GM19025 (cell line): ENCODE data around the gene TTC39C.

Source experiments
- ATAC-seq: cut with Tn5 transposase; IDR thresholded peaks from one replicate; pipeline ENCODE4 v1.9.1; 2021; ENCODE audit warnings: mild to moderate bottlenecking, low read depth, moderate library complexity; ENCODE audit not compliant: unreplicated experiment

The TTC39C gene

DNA sequence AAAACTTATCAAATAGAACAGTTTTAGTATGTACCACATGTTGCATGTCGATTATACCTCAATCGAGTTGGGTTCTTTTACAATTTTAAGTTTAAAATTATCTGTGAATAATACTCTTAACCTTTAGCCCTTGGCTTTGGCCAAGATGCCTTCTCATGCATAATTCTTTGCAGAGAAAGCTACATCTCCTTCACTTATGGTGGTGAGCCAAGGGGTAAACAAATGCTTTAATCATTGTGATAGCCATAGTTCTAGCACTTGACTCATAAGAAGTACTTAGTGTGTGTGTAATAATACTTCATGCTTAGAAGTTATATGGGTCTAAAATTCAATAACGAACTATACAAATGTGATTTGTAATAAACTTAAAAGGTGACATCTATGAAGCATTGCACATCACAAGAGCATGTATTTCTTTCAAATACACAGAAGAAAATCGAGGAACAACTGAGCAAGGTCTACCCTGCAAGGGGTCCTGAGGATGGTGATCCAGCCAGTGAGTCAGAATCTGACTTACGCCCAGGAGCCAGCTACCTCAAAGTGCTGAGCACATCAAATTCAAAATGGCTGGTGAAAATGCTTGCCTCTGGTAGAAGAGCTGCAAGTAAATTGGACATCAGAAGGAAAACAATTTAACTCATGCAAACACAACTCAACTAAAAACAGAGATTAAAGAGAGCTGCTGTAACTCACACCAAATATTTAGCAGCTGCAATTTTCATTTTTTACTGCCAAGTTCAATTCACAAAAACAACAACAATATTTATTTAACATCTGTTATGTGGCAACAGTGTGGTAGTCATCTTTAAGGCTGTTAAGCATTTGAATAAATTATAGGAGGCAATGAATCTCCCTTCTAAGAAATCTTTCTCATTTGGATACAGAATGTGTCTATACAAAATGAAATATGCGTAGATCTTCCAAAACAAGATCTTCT is 23.8 kb upstream of the TTC39C start:
- no peak for ATAC-seq

DNA sequence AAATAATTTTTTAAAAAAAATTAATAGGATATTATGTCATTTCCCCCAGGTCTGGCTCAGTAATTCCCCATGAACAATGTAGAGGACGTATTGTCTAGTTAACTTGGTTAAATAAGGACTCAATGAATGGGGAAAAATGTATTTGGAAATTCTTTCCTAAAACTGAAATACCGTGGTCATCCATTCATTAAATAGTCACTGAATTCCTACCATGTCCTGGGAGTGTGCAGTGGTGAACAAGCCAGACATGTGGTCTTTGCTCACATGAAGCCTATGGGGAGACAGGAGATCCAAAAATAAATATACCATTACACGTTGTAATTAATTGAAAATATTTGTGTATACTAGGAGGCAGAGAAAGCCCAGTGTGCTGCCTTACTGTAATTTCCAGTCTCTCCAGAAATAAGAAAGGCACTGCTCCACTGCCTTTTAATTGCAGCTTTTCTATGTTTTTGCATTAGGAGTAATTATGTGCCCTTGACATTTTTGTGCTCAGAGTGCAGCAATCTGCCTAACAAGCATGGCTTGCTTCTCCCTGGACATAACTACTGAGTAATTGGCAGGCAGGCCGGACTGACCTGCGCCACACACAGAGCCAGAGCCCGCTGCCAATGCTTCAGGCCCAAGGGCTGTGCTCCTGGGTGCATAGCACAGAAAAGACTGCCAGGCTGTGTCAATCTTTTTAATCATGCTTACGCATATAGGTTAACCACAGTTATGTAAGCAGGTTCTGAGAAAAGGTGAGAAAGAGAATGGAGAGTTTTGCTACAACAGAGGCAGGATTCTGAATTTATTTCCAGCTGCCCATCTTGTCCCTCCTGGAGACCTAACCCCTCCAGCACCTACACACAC is 22.2 kb upstream of the TTC39C start:
- ATAC-seq, result no peak

DNA sequence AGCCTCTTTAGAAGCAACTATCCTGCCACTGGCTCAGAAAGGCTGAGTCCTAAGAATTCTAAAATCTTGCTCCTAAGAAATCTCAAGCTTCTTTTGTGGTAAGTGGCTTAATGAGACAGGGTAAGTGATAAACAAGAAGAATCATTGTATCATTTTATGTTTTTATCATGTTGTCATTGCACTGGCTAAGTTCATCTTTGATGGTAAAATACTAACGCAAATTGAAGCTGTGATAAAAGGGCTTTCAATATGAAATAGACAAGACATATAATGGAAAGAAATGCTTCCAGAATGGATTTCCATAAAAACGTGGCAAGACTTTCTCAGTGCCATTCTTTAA is 21.6 kb upstream of the TTC39C start:
- no peak for ATAC-seq

DNA sequence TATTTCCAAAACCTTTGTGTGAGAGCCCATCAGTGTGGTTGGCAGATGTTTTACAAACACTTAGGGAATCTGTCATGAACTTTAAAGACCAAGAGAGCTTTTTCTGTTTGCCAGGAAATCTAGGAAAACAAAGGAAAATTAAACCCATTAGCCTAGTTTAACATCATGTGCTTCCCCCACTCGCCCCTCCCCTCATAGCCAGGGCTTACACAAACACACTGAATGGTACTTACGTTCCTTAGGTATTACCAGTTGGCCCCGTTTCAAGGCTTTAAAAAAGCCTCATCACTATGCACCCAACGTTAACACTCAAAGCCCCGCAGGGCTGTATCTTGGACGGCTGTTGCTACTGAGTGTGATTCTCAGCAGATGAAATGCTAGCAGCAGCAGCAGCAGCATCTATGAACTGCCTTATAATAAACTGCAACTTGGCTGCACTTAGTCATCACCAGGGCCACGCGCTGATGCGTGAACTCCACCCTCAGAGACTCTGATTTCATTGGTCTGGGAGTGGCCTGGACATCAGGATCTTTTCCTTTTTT is 20.1 kb upstream of the TTC39C start:
- ATAC-seq, result no peak

DNA sequence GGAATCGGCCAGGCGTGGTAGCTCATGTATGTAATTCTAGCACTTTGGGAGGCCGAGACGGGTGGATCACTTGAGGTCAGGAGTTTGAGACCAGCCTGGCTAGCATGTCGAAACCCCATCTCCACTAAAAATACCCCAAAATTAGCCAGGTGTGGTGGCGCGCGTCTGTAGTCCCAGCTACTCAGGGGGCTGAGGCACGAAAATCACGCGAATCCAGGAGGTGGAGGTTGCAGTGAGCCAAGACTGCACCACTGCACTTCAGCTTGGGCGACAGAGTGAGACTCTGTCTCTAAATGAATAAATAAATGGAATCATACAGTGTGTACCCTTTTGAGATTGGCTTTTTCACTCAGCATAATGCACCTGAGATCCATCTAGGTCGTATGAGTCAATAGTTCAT is 19.4 kb upstream of the TTC39C start:
- ATAC-seq, result no peak

DNA sequence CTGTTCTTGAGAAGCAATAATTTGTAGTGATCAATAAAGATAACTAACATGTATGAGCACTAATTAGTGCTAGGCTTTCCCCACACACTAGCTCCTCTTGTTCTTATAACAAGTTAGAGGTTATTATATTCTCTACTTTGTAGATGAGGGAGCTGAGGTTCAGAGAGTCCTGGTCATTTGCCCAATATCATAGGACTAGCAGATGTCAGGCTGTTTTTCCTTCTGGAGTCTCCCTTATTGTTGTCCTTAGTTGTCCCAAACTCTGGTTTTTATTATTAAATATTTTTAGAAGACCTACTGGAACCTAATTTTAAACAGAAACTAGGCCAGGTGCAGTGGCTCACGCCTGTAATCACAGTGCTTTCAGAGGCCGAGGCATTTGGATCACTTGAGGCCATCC is 16.5 kb upstream of the TTC39C start:
- no peak for ATAC-seq

DNA sequence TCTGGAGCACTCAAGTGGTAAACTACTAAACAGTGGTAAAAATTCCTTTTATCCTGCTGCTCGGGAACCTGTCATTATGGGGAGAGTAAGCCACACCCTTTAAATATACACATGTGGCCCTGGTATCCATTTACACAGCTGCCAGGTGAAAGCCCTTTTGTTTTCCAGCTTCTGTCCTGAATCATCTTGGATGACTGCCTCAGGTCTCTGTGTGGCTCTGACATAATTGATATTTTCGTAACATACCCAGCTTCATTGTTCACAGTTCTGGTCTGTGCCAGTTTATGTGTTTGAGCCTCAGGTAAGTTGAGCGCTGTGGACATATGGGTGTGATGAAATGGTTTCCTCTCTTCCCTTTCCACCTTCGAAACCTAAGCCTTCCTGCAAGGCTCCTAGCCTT is 15.7 kb upstream of the TTC39C start:
- no peak for ATAC-seq

DNA sequence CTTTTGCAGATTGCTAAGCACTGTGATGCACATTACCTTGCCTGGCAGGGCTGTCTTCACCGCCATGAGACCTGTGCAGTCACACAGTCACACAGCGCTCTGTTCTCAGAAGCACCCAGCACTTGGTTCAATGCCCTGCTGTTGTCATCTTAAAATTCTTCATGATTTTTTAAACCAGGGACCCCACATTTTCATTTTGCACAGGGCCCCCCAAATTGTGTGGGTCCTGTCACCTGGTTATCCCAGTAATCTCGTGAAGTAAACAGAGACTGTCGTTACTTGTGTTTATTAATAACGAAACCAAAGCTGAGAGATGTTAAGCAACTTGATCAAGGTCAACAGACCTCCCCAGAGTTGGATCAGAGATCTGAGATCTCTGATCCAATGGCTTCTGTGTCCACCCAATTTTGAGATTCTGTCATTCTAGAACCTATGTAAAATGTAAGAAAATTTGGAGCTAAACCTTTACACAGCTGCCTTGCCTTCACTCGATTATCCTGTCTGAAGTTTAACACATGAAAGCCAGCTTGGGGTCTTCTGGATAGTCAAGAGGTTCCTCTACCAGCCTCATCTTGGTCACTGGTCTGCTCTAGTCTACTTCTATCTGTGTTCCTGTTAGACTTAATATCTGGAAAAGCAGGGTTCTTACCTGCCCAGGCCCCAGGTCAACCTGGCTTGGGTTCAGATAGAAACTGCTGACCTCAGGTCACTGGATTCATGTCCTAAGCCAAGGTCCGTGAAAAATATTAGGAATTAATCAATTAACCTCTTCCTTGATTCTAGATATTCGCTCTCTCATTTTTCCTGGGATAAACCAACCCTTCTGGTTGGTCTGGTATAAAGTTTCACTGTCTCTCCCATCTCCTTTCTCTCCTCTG is 13.7 kb upstream of the TTC39C start:
- ATAC-seq, result no peak

DNA sequence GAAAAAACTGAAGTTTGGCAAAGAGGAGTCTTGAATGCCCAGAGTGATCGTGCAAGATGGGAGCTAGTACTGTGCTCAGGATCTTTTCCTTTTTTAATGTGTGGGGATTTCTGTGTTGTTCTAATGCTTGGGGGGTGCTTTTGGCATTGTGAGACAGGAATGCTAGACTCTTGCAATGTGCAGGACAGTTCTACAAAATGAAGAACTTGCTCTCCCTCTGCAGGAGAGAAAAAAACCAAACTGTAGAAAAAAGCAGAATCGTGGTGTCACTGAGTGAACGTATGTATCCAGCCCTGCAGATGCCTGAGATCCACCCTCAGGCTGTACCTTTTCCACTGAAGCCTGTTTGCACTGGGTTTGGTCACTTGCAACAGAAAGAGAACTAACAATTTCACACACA is 12.1 kb upstream of the TTC39C start:
- no peak for ATAC-seq

DNA sequence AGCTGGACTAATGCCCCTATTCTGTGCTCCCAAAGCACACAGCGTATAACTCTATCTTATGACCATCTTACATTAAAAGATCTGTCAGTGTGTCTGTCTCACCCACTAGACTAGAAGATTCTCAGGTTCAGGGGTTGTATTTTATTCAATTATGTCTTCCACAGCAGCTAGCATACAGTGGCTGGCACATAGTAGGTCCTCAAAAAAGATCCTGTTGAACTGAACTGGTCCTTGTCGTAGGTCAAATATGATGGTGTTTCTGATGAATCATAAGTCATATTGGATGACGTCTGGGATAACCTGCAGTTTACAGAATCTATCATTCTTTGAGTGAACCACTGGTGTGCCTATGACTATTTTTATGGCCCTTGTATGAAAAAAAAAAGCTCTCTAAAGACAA is 11.3 kb upstream of the TTC39C start:
- ATAC-seq, result no peak

DNA sequence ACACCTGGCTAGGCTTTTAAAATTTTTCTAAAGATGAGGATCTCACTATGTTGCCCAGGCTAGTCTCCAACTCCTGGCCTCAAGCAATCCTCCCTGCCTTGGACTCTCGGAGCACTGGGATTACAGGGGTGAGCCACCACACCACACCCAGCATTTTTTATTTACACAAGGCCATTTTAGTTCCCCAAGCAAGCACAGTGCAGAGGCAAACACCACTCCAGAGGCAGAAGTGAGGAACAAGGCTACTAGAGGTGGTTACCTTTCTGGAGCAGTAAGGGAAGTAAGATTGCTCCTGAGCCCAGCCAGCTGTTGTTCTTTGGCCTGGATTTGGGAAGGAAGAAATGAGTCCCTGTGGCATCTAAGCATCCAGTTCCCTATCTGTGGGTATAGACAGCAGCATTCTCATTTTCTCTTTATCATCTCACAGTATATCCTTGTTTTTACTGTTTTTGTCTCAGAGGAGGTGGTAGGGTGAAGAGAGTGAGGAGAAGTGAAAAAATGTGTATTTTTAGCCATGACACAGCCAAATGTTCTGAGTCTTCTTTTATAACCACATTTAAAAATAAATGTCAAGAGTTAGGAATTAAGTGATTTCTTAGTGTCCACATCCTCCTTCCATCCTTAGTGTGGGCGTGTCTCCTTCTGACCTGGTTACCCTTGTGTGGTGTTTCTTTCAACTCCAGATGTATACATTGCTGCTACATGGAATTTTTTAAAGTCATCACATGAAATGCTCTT is 10.5 kb upstream of the TTC39C start:
- ATAC-seq, result no peak

DNA sequence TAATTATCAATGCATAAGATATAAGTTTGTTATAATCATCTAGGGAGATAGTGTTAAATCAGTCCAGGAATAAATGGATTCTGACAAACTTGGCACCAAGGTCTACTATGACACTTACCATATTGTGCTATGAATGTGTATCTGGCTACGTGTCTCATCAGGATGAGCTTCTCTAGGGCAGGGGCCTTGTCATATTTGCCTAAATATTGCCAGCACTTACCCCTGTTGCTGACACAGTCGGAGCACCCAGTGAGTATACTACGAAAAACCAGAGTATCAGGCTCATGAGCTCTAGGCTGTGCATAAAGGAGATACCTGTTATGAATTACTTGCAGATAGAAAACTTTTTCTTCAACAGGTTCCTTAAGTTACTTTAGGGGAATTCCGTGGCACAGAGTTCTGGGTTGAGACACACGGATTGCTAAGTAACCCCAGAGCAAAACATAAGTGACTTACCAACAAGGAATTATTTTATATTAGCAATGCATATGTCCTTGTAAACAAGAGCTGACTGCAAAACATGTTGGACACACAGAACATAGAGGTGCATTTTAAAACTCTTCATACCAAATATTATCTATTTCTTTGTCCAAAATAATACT is 7.7 kb upstream of the TTC39C start:
- ATAC-seq, result no peak

DNA sequence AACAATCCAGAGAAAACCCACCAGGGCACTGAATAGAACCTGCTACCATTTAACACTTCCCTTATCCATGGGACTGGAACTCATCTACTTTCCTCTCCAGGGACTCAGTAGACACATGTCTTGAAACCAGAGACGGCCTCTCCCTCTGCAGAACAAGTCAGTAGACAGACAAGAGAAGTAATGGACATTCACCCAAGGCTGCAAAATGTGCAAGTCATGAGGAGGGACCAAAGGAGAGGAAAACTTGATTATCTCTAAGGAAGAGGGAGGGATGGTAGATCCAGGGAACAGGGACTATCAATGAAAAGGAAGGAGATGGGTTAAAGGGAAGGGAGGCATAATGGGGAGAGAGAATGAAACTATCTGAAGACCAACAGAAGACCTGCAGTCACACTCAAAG is 5.3 kb upstream of the TTC39C start:
- no peak for ATAC-seq

DNA sequence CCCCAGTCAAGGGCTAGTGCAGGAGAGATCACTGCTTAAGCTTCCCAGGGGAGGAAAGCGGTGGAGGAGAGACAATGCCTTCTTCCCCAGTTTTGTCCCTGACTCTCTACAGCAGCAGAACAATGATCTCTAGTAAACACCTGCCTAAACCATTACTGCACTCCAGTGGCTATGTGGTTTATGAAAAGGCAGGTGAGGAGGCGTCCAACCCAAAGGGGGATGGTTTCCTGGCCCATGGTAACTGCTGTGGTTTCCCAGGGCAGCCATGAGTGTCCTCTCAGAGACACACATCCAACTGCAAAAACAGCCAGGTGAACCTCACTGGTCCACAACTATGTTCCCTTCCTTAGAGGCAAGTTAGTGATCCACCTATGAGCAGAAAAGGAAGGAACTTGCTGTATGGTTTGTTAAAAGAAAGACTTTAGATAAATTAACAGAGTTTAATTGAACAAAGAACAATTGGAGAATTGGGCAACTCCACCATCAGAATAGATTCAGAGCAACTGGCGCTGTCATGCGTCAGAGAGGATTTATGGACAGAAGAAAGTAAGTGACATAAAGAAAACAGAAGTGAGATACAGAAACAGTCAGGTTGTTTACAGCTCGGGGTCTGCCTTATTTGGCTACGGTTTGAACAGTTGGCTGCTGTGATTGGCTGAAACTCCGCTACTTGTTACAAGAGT is 4.8 kb upstream of the TTC39C start:
- no peak for ATAC-seq

DNA sequence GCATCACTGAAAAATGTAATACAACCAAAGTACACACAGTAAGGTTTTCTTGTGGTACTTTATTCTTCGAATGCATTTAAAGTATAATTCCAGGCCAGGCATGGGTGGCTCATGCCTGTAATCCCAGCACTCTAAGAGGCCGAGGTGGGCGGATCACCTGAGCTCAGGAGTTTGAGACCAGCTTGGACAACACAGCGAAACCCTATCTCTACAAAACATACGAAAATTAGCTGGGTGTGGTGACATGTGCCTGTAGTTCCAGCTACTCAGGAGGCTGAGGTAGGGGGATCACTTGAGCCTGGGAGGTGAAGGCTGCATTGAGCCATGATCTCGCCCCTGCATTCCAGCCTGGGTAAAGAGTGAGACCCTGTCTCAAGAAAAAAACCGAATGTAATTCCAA is 3.9 kb upstream of the TTC39C start:
- ATAC-seq, result no peak

DNA sequence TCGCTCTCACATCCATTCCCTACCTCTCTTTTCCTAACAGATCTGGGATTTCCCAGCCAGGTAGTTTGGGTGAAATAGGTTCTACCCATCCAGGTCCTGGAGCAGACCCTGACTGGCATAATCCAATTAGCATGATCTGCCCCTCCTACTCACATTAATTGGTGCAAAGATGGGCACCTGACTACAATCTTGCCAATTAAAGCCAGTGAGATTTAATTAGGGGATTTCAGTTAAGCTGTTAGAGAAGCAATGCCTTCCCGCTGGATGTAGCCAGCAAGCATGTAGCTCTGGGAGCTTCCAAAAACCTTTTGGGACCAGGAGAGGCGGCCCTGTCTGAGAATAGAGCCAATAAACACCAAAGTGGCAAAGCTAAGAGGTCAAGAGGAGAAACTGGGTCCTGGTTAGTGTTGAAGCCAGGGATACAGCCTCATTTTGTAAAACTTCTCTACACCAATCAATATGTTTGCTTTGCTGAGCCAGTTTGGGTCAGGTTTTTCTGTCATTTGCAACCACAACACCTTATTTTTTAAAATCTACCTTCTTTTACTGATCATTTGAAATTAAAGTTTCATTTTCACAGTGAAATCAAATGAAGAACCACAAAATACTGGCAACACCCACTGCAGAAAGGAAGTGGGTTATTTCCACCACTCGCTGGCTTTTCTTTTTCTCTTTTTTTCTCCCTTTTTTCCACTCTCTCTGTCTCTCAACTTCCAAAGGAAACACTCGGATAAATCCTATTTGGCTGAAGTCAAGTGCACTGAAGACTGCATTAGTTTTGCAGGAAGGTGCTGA is 3.2 kb upstream of the TTC39C start:
- ATAC-seq, result no peak

DNA sequence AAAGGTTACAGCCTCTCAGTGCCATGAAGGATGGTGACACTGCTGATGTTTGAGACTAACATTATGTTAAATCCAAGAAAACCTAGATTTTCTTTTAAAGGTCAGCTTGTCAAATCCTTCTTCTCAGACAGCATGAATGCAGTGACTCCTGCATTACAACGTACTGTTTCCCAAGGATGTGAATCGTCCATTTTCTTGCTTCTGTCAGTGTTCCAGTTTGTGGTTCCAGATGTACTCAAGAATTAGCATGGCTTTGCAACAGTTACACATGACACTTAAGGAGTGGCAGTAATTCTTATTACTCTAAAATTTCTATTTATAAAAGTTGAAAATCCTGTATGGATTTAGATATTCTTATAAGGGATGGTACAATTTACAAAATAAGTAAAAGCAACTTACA is 1.5 kb upstream of the TTC39C start:
- no peak for ATAC-seq

DNA sequence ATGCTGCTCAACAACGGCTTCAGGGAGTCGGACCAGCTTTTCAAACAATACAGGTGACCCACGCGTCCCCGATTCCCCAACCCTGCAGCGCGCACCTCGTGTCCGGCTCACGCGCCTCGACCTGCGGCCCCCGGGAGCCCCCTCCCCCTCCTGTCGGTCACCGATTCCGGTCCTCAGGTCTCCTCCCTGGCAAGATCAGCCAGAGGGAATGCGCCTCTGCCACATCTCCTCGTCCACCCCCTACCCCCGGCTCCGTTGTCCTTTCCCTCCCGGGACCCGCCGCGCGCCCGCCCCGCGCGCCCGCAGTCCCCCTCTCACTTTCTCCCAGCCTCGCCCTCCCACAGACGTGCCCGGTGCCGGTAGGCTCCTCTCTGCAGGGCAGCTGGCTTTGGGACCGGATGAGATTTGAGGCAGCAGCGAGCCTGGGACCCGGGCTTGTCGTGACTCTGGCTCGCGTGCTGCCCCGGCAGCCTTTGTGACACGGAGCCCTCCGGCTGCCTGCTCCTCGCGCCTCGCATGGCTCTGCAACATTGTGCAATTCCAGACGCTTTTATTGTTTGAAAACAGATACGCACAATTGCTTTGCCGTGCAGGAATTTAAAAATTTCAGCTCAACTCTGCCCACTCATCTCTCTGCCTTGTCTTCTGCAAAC is 558 bp downstream of the TTC39C start:
- no peak for ATAC-seq
